ENCODE measurements around the gene DCTN3. TPM values are rescaled to one million over a fixed set of nuclear protein-coding genes. Genes with fewer than 3 reads are reported as not detected.

The DCTN3 gene
- total and polyA plus RNA-seq, 4 experiments from 2014 or later, result 57.8 to 144 (median 87.0) TPM

DNA sequence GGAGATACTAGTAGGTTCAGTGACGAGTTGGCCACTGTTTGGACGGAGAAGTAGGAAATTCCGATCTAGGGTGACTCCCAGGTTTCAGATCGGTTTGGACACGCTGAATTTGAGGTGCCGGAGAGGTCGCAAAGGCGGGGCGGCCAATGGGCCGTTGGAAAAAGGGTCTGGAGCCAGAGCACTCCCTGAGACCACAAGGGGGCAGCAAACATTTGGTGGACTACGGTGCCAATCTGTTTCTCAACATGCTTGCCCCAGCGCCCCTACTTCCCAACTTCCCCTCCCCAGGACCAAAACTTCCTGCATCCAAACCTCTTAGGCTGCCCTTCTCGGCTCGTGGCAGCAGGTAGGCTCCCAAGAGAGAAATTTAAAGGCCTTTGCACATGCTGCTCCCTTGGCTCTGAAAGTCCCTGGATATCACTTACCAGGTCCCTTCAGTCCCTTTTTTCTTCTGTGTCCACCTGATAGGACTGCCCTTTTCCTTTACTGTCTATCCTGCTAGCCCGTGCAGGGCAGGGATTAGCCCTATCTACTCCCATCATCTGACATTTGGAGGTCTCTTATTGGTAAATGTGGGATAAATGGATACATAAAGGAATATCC, 7.4 kb downstream of the DCTN3 start:
- ChIA-PET CTCF (ENCODE audit: partially characterized antibody) (interaction anchor here (0.6 to 8.4 kb wide), 10 partner anchors 7 to 89 kb away, joined by 3 to 235 read pairs (median 11); partner anchors contain the start of genes ARID3C, DCTN3, GALT and SIGMAR1), POLR2A (ENCODE audit: partially characterized antibody) (interaction anchor here (0.8 to 4.4 kb wide), 8 partner anchors 7 to 90 kb away, joined by 3 to 106 read pairs (median 6); partner anchors contain the start of genes ARID3C, DCTN3, GALT and SIGMAR1)
- H3K4me3 ChIP-seq (ENCODE audit: low read length in 2 of 2), result peak overlapping the region; percentile 78 to 81
- intact Hi-C loops (cut with micrococcal nuclease), result loop anchor here (1.0 to 5.0 kb wide), 9 partner anchors 7 to 796 kb away; partner anchors contain the start of genes DCTN3, DNAI1, DNAJB5 and FAM219A
- no peaks in the 10 kb centered on the region for H3K9me3 Mint-ChIP-seq
- H3K27me3 Mint-ChIP-seq, result no peaks in the 10 kb centered on the region
- H3K27ac Mint-ChIP-seq, result peak overlapping the region; percentile 83 to 97 (median 96)
- H3K27me3 ChIP-seq (ENCODE audit: insufficient read depth, low read length), result no peaks in the 10 kb centered on the region
- peak overlapping the region; percentile 71 for H3K27ac ChIP-seq (ENCODE audit: low read depth, low read length)
- peaks cover 7 to 35% (median 25%) of the 10 kb centered on the region in 4 donors for H3K4me1 Mint-ChIP-seq
- H3K36me3 Mint-ChIP-seq, result peaks cover 14 to 44% of the 10 kb centered on the region in 2 donors
- peak overlapping the region; percentile 87 to 99 (median 92) for H3K4me3 Mint-ChIP-seq
- H3K36me3 ChIP-seq (ENCODE audit: insufficient read depth, low read length), result peaks cover 34% of the 10 kb centered on the region
- DNase-seq, result peak; percentile 61 to 71 (median 66)
- H3K4me1 ChIP-seq (ENCODE audit: insufficient read depth, low read length), result peaks cover 19% of the 10 kb centered on the region
- no peaks in the 10 kb centered on the region for H3K9me3 ChIP-seq (ENCODE audit: control insufficient read depth in 1 of 2, low read length in 2 of 2)

DNA sequence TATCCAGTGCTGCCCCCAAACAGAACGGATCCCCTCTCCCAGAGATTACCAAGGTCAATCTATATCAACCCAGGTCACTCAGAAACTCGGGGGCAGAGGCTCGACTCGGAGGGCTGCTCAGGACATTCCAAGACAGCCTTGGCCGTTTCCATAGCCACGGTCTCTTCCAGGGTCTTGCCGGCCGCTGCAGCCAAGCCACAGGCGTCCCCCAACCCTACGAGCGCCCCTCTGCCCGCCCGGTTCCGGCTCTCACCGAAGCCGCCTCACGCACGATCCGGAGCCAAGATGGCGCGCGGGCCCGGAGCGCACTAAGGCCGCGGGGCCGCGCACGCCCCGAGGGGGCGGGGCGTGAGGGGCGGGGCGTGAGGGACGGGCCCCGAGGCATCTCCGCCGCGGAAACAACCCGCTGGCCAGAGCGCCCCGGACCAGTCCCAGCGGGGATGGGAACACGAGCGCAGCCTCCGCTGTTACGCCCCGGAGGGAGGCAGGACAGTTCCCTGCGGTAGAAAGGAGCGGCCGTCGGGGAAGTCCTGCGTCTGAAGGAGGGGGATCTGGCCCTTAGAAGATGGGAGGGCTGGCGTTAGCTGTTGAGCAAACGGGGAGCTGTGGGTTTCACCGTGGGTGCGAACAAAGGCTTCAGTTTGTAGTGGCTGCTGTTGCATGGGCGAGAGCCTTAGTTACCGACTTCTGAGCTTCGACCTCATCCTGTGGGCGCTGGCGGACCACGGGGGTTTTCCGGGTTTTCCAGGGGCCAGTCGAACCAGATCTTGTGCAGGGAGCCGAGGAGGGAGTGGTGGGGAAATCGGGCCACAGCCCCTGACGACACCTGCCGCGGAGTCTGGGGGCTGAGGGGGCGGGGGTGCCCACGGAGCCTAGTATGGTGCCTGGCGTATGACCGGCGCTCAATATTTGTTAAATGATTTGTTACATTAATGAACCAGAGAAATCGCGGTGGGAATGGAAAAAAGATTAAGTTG, 8.2 kb downstream of the DCTN3 start, which contains the start of gene RPP25L:
Gene RPP25L (minus strand): TSS at position 287 of the 977 bp plus-strand sequence. CDS start 801 bp downstream, outside the sequence.
- Mint-ChIP-seq H3K36me3 (peaks cover 9 to 37% of the 10 kb centered on the region in 2 donors), H3K9me3 (no peaks in the 10 kb centered on the region), H3K4me3 (peak within 1 kb of the TSS; percentile 87 to 99 (median 92)), H3K4me1 (peaks cover 7 to 35% (median 25%) of the 10 kb centered on the region in 4 donors), H3K27me3 (no peaks in the 10 kb centered on the region), H3K27ac (peak within 1 kb of the TSS; percentile 83 to 97 (median 96))
- no peaks in the 10 kb centered on the region for H3K9me3 ChIP-seq (ENCODE audit: control insufficient read depth in 1 of 2, low read length in 2 of 2)
- intact Hi-C loops (cut with micrococcal nuclease), result loop anchor here (1.0 to 5.0 kb wide), 9 partner anchors 8 to 795 kb away; partner anchors contain the start of genes DCTN3, DNAI1, DNAJB5 and FAM219A
- peak within 1 kb of the TSS; percentile 81 to 88 for H3K4me3 ChIP-seq (ENCODE audit: low read length in 2 of 2)
- peak; percentile 83 to 89 (median 86) for DNase-seq
- ChIA-PET POLR2A (ENCODE audit: partially characterized antibody) (interaction anchor here (0.9 to 4.4 kb wide), 8 partner anchors 8 to 90 kb away, joined by 3 to 106 read pairs (median 6); partner anchors contain the start of genes ARID3C, CCL27, DCTN3 and GALT), CTCF (ENCODE audit: partially characterized antibody) (interaction anchor here (1.0 to 8.4 kb wide), 8 partner anchors 8 to 90 kb away, joined by 4 to 235 read pairs (median 12); partner anchors contain the start of genes ARID3C, DCTN3, GALT and SIGMAR1)
- H3K36me3 ChIP-seq (ENCODE audit: insufficient read depth, low read length), result peaks cover 26% of the 10 kb centered on the region
- H3K27ac ChIP-seq (ENCODE audit: low read depth, low read length), result peak within 1 kb of the TSS; percentile 71
- H3K4me1 ChIP-seq (ENCODE audit: insufficient read depth, low read length), result peaks cover 19% of the 10 kb centered on the region
- H3K27me3 ChIP-seq (ENCODE audit: insufficient read depth, low read length), result no peaks in the 10 kb centered on the region

DNA sequence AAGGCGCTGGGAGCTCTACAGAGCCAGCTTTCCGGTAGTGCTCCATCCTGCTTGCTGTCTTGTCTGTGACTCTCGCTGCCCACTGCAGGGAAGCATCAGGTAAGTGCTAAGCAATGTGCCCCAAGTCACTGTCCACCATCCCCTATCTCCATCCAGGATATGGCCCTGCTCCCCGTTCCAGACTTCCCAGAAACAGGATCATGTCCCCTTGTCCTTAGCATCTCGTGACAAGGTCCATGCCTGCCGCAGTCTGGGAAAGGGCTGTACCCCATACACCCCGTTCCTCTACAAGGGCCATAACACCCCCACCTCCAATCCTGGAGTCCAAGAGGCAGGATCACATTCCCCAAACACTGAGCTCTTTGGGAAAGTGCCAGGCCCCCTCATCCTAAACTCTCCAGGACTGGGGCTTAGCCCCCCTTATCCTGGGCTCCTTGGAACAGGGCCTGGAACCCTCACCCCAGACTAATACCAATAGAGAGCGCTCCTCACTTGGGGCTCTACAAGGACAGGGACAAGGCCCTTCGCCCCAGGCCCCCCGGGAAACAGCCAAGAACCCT, 9.0 kb downstream of the DCTN3 start:
- intact Hi-C loops (cut with micrococcal nuclease), result loop anchor here (5.0 kb wide), 2 partner anchors 36 to 794 kb away; partner anchors contain the start of genes GALT and UBE2R2
- H3K36me3 ChIP-seq (ENCODE audit: insufficient read depth, low read length), result peaks cover 18% of the 10 kb centered on the region
- H3K27ac ChIP-seq (ENCODE audit: low read depth, low read length), result peak overlapping the region; percentile 71
- H3K27me3 ChIP-seq (ENCODE audit: insufficient read depth, low read length), result no peaks in the 10 kb centered on the region
- peaks cover 7 to 31% (median 24%) of the 10 kb centered on the region in 4 donors for H3K4me1 Mint-ChIP-seq
- POLR2A ChIA-PET (ENCODE audit: partially characterized antibody), result interaction anchor here (0.9 to 4.4 kb wide), 6 partner anchors 9 to 229 kb away, joined by 3 to 106 read pairs (median 15); partner anchors contain the start of genes ARID3C, CCL27, DCTN3 and GALT
- peak overlapping the region; percentile 87 to 99 (median 92) for H3K4me3 Mint-ChIP-seq
- H3K9me3 Mint-ChIP-seq, result no peaks in the 10 kb centered on the region
- CTCF ChIA-PET (ENCODE audit: partially characterized antibody), result interaction anchor here (0.8 to 8.4 kb wide), 8 partner anchors 9 to 91 kb away, joined by 3 to 235 read pairs (median 12); partner anchors contain the start of genes ARID3C, DCTN3 and SIGMAR1
- peaks cover 19% of the 10 kb centered on the region for H3K4me1 ChIP-seq (ENCODE audit: insufficient read depth, low read length)
- H3K9me3 ChIP-seq (ENCODE audit: control insufficient read depth in 1 of 2, low read length in 2 of 2), result no peaks in the 10 kb centered on the region
- peaks cover 3 to 29% of the 10 kb centered on the region in 2 donors for H3K36me3 Mint-ChIP-seq
- no peaks in the 10 kb centered on the region for H3K27me3 Mint-ChIP-seq
- H3K27ac Mint-ChIP-seq, result peak overlapping the region; percentile 83 to 97 (median 96)
- no peak for DNase-seq
- peak overlapping the region; percentile 81 to 88 for H3K4me3 ChIP-seq (ENCODE audit: low read length in 2 of 2)

DNA sequence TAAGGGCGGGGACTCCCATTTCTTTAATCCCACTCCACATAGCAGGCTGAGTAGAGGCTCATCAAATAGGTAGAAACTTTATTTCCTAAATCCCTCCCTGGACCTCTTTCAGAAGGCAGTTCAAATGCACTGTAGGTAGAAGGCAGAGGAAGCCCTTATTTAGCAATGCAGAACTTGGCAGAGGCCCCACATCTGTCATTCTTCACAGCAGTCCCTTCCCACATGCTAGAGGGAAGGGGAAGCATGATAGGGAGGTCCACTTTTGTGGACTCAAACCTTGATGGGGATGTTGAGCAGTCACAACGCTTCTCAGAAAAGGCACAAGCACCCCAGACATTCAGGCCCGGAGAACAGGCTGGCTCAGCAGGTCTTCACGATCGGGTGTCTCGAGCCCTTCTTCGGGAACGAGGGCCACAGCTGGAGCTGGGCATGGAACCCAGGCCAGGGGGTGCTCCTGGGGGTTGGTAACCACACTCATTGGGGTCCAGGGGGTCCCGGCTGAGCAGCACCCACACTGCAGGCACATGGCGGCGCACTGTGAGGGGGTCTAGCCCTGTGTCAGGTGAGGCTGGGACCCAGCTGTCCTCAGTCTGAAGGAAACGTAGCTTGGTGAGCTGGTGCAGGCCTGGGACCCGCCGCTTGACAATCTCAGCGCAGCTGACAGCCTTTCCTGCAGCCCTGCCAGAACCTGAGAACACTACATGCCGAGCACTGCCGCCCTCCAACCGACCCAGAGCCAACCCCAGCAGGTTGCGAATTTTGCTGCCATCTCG, 9.7 kb downstream of the DCTN3 start:
- no peak for DNase-seq
- Mint-ChIP-seq H3K9me3 (no peaks in the 10 kb centered on the region), H3K36me3 (peaks cover 0 to 22% of the 10 kb centered on the region in 2 donors), H3K27me3 (no peaks in the 10 kb centered on the region), H3K4me3 (peak overlapping the region; percentile 64 to 93 (median 92)), H3K4me1 (peaks cover 7 to 31% (median 23%) of the 10 kb centered on the region in 4 donors), H3K27ac (peak overlapping the region in 4 of 7 donors; percentile 37 to 97 (median 90))
- Histone ChIP-seq H3K36me3 (ENCODE audit: insufficient read depth, low read length) (peaks cover 14% of the 10 kb centered on the region), H3K4me1 (ENCODE audit: insufficient read depth, low read length) (peaks cover 19% of the 10 kb centered on the region), H3K27me3 (ENCODE audit: insufficient read depth, low read length) (no peaks in the 10 kb centered on the region), H3K27ac (ENCODE audit: low read depth, low read length) (peak overlapping the region; percentile 71), H3K4me3 (ENCODE audit: low read length in 2 of 2) (peak overlapping the region in 1 of 2 donors; percentile 81), H3K9me3 (ENCODE audit: control insufficient read depth in 1 of 2, low read length in 2 of 2) (no peaks in the 10 kb centered on the region)
- POLR2A ChIA-PET (ENCODE audit: partially characterized antibody), result interaction anchor here (0.9 to 4.4 kb wide), 6 partner anchors 10 to 229 kb away, joined by 3 to 106 read pairs (median 15); partner anchors contain the start of genes ARID3C, CCL27, DCTN3 and GALT
- CTCF ChIA-PET (ENCODE audit: partially characterized antibody), result interaction anchor here (0.8 to 8.4 kb wide), 7 partner anchors 8 to 92 kb away, joined by 3 to 235 read pairs (median 8); partner anchors contain the start of genes ARID3C, DCTN3 and SIGMAR1
- intact Hi-C loops (cut with micrococcal nuclease), result loop anchor here (5.0 kb wide), 2 partner anchors 37 to 793 kb away; partner anchors contain the start of genes GALT and UBE2R2

DNA sequence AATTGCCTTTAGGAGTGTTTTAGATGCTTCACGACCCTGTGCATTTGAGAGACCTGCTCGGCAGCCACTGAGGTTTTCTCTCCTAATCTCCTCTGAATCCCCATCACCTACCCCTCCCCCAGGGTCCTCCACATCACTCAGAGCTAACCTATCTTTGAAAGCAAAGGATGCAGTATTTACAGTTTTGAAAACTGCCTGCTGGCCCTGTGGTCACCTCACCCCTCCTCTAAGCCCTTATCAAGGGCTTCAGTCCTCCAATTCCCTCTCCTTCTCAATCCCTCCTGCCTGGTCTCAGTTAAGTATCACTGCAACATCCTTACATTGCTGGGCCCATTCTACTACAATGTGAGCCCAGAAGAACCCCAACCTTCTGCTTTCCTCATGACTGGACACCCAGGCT, 13.0 kb downstream of the DCTN3 start:
- peaks cover 0 to 6% of the 10 kb centered on the region in 2 donors for H3K36me3 Mint-ChIP-seq
- CTCF ChIA-PET (ENCODE audit: partially characterized antibody), result interaction anchor here (0.8 to 5.6 kb wide), 3 partner anchors 12 to 28 kb away, joined by 3 to 70 read pairs (median 21); partner anchors contain the start of gene SIGMAR1
- Histone ChIP-seq H3K9me3 (ENCODE audit: control insufficient read depth in 1 of 2, low read length in 2 of 2) (no peaks in the 10 kb centered on the region), H3K36me3 (ENCODE audit: insufficient read depth, low read length) (no peaks in the 10 kb centered on the region), H3K27me3 (ENCODE audit: insufficient read depth, low read length) (no peaks in the 10 kb centered on the region), H3K27ac (ENCODE audit: low read depth, low read length) (no peak overlapping the region), H3K4me1 (ENCODE audit: insufficient read depth, low read length) (peaks cover 11% of the 10 kb centered on the region), H3K4me3 (ENCODE audit: low read length in 2 of 2) (no peak overlapping the region)
- H3K4me1 Mint-ChIP-seq, result peaks cover 5 to 22% (median 14%) of the 10 kb centered on the region in 4 donors
- H3K4me3 Mint-ChIP-seq, result no peak overlapping the region
- H3K27ac Mint-ChIP-seq, result no peak overlapping the region
- no peaks in the 10 kb centered on the region for H3K9me3 Mint-ChIP-seq
- POLR2A ChIA-PET (ENCODE audit: partially characterized antibody), result interaction anchor here (1.5 kb wide), 1 partner anchor 30 kb away, joined by 5 read pairs; the partner anchor contains the start of gene SIGMAR1
- H3K27me3 Mint-ChIP-seq, result peaks cover 0 to 2% of the 10 kb centered on the region in 2 donors
- no peak for DNase-seq
- intact Hi-C loops (cut with micrococcal nuclease), result no loop called here
